Measurements from ENCODE around the gene PLCB1.

DNA sequence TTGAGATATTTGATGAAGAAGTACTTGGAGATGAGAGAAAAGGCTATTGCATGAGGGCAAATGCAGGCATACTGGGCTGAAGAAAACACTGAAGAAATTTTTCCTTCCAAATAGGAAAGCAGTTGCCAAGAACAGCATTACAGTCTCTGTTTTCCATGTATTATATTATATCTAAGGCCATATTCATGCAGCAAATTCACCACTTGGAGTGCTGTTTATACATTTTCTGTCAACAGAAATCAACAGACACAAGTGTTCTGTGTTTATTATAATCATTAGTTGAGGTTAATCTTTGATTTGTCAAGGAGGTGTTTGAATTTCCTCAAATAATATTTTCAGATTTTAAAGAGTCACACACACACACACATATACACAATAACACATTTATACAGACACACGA is 668.0 kb downstream of the PLCB1 start:
- TF ChIP-seq, protein P1, sequence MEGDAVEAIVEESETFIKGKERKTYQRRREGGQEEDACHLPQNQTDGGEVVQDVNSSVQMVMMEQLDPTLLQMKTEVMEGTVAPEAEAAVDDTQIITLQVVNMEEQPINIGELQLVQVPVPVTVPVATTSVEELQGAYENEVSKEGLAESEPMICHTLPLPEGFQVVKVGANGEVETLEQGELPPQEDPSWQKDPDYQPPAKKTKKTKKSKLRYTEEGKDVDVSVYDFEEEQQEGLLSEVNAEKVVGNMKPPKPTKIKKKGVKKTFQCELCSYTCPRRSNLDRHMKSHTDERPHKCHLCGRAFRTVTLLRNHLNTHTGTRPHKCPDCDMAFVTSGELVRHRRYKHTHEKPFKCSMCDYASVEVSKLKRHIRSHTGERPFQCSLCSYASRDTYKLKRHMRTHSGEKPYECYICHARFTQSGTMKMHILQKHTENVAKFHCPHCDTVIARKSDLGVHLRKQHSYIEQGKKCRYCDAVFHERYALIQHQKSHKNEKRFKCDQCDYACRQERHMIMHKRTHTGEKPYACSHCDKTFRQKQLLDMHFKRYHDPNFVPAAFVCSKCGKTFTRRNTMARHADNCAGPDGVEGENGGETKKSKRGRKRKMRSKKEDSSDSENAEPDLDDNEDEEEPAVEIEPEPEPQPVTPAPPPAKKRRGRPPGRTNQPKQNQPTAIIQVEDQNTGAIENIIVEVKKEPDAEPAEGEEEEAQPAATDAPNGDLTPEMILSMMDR (conservative IDR thresholded peaks at IDR 0.05 in 1 of 2, IDR thresholded peaks at IDR 0.05 in 1 of 2; ENCODE audit: low read depth in 1 of 2, low read length in 2 of 2): peak in 1 of 2 donors; percentile 11
- TF ChIP-seq EZH2 (IDR thresholded peaks at IDR 0.05; ENCODE audit: low read length, missing control alignments): no peak
